EL (cell line): Measurements from ENCODE around the gene MED1.
"Not testable (repeated sequence)": the region's sequence is repeated elsewhere in the genome, so short reads cannot be mapped to it uniquely, and the experiment has no call there.

Source experiments
- DNase-seq: peaks from one replicate; pipeline ENCODE4 v3.0.0-alpha.2; 2016

MED1 gene

DNA sequence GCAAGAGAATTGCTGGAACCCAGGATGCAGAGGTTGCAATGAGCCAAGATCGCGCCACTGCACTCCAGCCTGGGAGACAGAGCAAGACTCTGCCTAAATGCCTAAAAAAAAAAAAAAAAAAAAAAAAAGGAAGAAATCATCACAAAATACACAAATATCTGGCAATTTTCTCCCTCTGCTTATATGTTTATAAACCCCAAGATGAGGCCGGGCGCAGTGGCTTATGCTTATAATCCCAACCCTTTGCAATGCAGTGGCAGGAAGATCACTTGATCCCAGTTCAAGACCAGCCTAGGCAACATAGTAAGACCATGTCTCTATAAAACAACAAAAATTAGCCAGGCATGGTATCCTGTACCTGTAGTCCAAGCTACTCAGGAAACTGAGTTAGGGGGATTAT lies 21.5 kb downstream of the MED1 start:
- no peak for DNase-seq

DNA sequence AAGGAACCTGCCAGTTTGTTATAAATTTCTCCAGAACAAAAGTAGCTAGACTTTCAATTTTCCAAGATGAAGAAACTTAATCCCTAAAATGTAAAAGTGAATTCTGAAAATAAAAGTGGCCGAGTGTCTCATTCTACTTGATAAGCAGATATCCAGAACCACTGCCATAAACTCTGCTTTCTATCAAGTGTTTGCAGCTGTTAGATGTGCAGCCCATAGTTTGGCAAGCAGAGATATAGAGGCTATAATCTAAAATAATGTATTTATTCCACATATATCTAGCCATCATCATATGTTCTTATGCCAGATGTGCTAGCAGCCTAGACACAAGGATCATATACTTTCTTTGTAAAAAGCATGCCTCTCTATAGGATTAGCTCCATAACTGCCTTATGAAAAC lies 34.9 kb downstream of the MED1 start:
- no peak for DNase-seq

- no peak for DNase-seq
These were observed 40.8 kb downstream of the MED1 start for GRCh38 chr17:39410279-39410678.

DNA sequence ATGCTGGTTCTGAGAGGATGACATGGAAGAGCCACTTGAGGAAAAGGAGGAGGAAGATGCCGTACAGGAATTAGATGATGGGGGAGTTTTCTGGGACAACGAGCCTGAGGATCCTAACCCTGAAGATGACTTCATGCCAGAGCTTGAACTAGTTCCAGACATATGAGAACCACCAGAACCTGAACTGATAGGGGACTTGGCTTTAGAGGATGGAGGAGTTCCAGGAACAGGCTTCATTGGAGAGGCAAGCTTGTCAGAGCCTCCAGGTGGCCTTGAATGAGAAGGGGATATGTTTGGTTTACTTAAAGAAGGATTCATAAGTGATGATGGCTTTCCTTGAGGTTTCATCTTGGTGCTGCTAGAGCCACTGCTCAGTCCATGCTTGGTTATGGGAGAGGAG lies 42.7 kb downstream of the MED1 start:
- no peak for DNase-seq

GRCh38 chr17:39406951-39407350 lies 44.1 kb downstream of the MED1 start:
- no peak for DNase-seq

- DNase-seq: no peak
These were observed 45.6 kb downstream of the MED1 start for GRCh38 chr17:39405436-39405835.

DNA sequence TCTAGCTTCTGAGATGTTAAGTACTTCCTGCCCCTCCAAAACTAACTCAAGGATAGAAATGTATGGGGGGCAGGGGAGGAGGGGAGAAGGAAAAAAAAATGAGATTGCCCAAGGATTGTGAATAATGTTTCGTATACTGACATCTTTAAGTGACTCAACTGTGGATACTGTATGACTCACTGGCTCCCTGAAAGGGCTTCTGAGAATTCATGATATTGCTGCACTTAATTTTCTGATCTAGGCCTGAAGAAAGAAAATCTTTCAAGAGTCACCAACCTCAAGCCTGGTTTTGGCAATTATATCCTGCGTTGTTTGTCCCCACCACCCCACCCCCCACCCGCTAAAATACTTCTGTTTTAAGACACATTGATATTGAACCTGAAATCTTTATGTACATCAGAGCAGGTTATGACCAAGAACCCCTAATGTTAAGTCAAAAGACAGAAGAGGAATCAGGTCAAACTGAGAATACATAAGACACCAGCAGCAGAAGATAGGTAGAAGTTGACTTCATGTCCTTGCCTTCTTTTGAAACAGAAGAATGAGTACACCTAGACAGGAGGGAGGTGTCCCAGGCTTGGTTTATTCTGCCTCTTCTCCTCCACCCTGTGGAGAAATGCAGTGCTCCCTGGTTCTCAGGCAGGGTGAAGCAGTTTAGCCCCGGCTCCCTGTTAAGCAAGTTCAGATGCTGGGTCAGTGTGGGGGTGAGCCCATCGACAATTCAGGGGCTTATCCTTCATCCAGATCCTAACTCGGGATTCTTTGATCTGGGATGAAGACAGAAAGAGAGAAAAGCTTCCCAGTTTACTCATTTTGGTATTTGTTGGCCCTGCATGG lies 46.3 kb downstream of the MED1 start:
- DNase-seq: peak; percentile 89

- DNase-seq: no peak
These were observed 48.0 kb downstream of the MED1 start for GRCh38 chr17:39402890-39403605.

- DNase-seq: peak; percentile 97
These were observed 48.7 kb downstream of the MED1 start for GRCh38 chr17:39402244-39402889.

DNA sequence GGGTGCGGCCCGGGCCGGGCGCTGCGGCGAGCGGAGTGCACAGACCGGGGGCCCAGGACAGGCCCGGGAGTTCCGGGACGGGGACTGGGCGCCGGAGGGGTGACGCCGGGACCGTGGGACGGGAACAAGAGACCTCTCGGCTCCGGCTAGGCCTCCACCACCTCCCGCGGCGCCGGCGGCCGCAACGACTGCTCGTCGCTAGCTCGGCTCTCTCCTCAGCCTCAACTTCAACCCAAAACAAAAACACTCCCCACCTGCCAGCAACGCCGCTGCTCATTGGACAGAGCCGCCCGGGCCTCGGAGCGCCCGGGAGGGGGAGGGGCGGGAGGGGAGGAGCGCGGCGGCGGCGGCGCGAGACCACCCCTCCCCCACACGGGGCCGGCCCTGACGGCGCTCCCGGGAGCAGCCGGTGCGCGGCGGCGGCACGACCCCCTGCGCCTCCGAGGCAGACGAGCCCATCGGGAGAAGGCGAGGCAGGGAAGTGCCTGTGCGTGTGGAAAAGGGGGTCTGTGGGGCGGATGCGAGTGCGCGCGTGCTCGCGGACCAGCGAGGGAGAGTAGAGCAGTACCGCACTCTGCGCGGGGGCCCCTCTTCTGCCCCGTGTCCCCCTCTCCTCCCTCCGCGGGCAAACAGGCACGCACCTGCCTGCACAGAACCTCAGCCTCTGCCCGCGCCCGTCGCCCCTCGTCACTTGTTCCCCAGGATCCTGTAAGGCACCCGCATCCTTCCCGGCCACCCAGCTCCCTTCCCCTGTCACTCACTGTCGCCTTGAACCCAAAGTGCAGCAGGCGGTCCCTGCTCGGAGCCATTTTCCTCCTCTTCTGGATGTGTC lies 49.4 kb downstream of the MED1 start, which contains the start of gene FBXL20:
TSS of gene FBXL20 (minus strand) at position 215 of the 832 bp plus-strand sequence. CDS start 224 bp downstream, outside the sequence.
- DNase-seq: peak; percentile 90

DNA sequence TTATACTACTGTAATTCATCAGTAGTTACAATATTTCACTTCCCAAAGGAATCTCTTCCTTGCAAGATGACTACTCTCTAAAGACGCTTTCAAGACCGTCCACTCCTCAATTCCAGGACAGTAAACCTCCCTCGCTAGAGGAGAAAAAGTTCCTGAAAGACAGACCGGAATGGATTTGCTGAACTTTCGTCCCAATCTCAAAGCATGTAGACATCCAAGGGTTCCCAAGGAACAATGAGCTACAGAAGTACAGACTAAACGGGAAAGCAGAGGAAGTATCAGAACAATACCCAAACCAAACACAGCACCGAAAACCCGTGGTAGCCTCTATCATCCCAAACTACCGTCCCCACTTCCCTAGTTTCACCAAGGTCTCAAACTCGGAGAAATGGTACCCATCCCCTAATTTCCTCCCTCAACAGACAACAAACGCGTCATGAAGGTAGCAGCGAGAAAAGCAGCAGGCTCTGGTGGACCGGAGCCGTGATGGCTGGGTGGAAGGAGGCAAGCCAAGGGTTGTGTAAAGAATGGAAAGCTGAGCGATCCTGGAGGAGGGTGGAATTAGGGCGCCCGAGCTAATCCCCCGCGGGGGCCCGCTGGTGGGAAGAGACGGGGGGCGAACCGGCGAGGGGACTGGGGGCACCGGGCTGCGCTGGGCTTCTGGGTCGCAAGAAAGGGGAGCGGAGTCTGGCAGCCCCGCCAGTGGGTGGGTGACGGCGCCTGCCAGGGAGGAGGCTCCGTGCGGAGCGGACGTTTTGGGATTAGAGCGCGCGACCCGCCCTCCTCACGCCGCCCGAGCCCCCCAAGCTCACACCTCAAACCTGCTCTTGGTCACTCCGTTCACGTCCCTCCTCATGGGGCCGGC lies 50.3 kb downstream of the MED1 start:
- peak; percentile 21 for DNase-seq

DNA sequence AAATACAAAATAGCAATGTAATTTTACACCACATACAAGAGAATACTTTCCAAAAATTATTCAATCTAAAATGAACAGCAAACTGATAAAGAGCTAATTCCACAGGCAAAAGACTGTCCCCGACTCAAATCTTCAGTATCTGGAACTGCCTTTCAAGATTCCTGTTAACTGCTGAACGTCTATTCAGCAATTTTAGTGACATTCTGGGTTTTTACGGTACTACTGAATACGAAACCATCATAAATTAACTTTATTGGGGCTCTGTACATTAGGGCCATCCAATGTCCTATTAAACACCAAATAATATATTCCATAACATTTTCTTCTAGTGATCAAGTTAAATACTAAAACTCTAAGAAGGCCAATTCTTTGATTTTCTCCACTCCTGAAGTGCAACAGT lies 51.3 kb downstream of the MED1 start:
- no peak for DNase-seq

- DNase-seq: no peak
These were observed 57.3 kb downstream of the MED1 start for GRCh38 chr17:39393736-39394135.

- DNase-seq: no peak
These were observed 59.6 kb downstream of the MED1 start for GRCh38 chr17:39391448-39391847.

- DNase-seq: no peak
These were observed 66.0 kb downstream of the MED1 start for GRCh38 chr17:39385040-39385439.

DNA sequence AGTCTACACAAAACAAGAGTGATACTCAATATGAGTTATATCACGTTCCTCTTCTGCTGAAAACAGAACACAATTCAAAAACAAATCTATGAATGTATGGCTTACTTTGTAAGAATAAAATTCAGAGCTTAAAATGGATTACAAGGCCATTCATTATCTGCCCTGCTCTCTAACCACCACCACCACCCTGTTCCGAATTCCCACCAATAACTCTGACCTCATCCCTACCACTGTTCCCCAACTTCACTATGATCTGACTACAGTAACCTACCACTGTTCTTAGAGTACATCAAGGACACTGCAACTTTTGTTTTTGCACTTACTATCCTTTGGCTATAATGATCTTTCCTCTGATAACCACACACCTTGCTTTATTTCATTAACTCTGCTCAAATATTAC lies 70.9 kb downstream of the MED1 start:
- DNase-seq: no peak

DNA sequence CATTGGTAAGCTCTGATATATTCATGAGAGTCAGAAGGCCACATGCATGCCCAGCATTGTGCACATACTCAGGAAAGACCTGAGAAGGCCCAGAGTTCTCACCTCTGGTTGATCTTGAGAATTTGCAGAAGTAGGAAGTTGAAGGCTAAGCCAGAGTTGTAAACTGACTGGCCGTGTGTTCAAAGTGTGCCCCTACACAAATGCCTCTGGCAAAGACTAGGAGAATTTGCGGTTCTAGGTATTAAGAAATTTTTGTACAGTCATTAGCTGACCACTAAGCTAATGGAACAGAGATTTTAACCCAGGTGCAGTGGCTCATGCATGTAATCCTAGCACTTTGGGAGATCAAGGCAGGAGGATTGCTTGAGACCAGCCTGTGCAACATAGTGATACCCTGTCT lies 74.6 kb downstream of the MED1 start:
- DNase-seq: no peak

DNA sequence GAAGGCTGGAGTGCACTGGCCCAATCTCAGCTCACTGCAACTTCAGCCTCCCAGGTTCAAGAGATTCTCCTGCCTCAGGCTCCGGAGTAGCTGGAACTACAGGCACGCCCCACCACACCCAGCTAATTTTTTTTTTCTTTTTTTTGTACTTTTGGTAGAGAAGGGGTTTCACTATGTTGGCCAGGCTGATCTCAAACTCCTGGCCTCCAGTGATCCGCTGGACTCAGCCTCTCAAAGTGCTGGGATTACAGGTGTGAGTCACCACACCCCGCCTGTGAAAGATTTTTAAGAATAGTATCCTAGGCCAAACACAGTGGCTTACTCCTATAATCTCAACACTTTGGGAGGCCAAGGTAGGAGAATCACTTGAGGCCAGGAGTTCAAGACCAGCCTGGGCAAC lies 83.3 kb downstream of the MED1 start:
- not testable (repeated sequence) for DNase-seq

DNA sequence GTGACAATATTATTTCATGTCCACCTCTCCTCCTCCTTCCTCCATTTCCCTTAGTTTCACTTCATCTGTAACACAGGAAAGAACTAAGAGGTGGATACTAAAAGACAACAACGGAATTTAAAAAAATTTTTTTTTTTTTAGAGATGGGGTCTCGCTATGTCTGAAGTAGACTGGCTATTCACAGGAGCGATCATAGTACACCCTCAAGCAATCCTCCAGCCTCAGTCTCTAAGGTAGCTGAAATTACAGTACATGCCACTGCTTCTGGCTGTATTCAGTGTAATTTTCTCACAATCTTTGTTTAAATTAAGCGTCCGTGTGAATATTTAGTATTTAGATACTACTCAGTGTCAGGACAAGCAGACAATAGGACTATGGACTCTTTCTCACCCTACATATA lies 85.2 kb downstream of the MED1 start:
- DNase-seq: no peak

DNA sequence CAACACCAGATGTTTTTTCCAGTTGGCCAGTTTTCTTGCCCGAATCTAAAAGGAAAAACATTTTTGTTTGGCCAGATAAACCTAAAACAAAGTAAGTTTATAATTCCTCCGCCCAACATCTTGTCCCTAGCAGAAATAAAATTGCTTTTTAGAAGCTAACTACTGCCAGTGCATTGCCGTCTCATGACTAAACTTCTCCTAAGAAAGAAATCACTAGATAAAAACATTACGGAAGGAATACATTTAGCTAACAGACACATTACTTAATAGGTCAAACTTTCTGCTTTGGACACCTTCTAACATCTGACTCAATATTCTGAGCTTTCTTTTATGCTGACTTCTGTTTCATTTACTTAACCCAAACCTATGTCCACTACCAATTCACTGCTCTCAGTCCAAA lies 85.8 kb downstream of the MED1 start:
- peak; percentile 43 for DNase-seq

- DNase-seq: no peak
These were observed 86.6 kb downstream of the MED1 start for GRCh38 chr17:39364236-39365025.
